Measurements from ENCODE around the gene ATRN.

The ATRN gene

DNA sequence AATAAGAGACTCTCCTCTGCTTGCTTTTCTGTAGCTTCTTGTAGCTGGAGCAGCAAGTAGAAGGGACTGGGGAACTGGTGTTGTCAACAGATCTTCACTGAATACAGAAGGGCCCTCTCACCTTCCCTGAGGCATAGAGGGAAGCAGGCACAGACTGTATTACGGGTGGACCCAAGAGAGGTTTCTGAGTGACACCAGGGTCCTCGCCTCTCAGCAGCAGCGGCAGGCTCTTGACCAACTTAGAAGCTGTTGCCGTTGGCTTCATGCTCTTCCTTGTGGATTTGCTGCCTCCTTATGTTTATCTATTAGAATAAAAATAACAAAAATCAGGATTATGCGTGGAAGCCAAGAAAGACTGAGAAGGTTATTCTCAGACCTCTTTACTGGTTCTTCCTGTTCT lies 160.7 kb downstream of the ATRN start:
- DNase-seq = no peak

DNA sequence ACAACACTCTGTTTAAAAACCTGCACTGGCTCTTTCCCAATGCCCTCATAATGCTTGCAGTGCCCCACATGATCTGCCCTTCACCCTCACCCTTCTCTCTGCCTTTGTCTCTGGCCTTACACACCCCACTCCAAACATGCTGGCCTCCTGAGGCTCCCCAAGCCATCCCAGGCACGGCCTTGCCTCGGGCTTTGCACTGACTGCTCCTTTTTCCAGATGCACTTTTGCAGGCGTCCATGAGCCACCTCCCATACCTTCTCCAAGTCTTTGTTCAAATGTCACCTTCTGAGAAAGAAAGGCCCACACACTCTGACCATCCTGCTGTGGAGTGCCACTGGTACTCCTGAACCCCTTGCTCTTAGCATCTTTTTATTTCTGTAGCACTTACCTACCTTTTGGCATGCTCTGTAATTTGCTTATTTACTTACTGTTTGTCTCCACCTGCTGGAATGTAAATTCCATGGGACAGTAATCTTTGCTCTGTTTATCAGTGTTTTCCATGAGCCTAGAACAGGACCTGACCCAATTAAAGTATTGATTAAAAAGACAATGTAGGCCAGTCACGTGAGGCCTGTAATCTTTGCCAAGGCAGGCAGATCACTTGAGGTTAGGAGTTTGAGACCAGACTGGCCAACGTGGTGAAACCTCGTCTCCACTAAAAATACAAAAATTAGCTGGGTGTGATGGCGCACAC lies 161.6 kb downstream of the ATRN start:
- DNase-seq = no peak

DNA sequence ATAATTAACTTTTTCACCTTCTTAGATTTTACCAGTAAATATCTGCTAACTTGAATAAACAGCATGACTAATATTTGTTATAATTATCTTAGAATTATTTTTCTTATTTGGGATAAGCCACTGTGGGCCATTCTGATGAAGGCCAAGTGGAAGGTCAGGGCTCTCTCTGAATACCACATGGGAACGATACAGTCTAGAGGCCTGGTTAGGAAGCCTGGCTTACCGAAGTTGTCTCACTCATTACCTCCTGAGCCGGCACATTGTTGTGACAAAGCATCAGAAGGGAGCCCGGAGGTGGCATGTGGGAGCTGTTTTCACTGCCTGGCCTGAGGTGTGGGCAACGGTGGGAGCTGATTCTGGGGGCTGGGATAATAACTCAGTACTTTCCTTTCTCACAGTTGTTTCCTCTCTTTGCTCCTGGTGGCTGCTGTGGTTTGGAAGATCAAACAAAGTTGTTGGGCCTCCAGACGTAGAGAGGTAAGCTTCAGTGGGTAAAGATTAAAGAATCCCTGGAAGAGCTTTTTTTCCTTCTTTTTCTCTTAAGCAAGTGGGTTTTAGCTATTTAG lies 163.2 kb downstream of the ATRN start:
- DNase-seq = no peak

DNA sequence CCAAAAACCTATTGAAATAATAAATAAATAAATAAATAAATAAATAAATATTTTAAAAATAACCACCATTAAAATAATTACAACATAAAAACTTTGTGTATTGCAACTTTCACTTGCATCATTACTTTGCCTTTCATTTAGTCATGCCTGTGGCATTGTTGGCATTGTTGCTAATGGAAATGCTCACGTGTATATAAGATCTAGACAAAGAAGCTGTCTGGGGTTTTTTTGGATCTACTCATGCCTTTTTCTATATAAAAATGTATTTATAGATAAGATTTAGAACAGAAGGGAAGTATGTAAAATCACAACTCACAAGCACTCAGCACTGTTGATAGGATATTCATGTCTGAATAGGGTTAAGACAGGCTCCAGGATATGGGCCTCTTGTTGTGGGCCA lies 164.5 kb downstream of the ATRN start:
- DNase-seq = no peak

DNA sequence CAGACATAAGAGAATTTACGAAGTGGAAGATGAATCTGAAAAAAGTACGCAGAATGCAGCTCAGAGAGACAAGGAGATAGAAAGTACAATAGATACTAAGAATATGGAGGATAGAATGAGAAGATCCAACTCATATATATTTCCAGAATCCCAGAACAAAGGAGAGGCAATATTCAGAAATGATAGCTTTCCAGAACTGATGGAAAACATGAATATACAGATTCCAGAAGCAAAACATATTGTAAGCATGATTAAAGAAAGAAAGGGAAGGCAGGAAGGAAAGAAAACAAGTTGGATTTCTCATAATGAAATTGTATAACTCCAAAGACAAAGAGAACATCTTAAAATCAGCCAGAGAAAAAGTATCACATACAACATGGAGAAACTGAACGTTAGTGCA lies 169.4 kb downstream of the ATRN start:
- no peak for DNase-seq

DNA sequence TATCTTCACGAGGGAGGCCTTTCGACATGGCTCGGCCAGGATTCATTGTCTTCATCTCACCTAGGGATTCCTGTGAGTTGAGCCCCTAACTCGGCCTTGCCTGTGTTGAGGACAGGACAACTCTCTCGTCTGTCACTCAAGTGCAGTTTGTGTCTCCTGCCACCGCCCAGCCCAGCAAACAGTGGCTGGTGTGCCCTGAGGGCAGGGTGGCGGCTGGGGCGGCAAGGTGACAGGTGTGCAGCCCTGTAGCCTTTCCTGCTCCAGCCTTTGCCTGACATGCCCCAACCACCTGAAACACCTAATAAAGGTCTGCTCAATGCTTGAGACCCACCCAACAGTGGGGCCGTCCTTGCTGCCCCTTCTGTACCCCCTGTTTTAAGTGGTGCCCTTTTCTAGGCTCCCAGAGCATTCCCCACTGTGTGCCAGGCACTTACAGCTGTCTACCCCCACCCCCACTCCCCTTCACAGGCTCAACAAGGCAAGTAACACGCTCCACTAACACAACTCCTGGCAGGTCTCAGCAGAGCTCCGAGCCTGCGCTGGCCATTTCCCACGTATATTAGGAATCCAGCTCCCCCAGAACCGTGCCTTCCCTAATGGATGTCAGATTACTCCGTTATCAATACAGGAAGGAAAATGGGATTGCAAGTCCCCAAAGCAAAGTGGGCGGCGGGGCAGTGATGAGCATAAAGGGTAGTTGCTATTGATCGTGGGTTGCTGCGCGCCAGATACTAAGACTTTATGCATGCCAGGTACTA lies 174.7 kb downstream of the ATRN start:
- DNase-seq = no peak

DNA sequence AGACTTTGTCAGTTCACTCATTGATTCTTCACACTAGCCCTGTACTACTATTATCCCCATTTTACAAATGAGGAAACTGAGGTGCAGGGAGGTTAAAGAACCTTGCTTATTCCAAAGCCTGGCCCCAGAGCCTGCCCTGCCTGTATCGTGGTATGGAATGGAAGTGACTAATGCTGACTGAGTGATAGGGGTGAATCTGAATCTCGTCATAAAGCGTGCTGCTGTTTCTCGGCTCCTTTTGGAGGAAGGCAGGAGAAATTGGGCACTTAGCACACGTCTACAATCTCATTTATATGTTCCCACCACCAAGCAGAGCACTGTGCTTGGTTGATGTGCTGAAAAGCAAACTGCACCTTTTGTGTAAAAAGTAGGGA lies 175.2 kb downstream of the ATRN start:
- DNase-seq = no peak

DNA sequence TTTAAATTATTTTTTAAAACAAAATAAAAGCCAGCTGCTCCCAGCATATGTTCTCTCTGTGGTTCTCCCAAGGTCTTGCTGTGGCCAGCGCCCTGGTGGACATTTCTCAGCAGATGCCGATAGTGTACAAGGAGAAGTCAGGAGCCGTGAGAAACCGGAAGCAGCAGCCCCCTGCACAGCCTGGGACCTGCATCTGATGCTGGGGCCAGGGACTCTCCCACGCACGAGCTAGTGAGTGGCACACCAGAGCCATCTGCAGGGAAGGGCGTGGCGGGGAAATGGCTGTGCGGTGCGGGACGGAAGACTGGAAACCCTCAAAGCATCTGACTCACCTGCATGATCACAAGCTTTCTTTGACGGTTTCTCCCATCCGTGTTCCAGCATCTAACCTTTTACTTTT lies 175.8 kb downstream of the ATRN start:
- DNase-seq = no peak

DNA sequence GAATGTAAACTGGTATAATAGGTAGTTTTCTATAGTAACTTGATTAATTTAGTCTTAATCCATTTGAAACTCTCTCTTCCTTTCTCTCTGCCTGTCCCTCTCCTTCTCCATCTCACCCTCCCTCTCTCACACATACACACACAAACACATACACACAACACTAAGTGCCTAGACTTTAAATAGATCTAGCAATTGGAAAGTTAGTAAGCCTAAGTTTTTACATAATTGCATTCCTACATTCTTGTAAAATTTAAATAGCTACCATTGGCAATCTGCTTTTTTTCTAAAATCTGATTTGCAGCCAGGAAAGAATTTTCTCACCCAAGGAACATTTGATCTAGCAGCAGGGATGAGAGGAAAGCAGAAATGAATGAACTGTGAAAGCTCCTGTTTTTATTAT lies 176.7 kb downstream of the ATRN start:
- no peak for DNase-seq

DNA sequence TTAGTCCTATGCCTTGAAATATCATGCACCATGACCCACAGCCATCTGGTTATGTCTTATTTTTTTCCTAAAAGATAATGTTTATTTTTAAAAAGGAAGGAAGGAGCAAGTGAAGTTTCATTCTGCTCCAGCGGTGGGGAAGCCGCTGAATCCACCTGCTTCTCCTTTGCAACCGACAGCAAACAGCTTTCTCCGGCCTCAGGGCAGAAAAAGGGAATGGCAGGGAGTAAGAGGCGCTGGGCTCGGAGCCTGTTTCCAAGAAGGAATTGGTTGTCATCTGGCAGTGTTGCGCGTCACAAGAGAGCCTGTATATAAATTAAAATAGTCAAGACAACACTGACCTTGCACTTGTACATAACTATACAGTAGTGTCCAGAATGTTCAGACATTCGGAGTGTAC lies 178.1 kb downstream of the ATRN start:
- DNase-seq = no peak

DNA sequence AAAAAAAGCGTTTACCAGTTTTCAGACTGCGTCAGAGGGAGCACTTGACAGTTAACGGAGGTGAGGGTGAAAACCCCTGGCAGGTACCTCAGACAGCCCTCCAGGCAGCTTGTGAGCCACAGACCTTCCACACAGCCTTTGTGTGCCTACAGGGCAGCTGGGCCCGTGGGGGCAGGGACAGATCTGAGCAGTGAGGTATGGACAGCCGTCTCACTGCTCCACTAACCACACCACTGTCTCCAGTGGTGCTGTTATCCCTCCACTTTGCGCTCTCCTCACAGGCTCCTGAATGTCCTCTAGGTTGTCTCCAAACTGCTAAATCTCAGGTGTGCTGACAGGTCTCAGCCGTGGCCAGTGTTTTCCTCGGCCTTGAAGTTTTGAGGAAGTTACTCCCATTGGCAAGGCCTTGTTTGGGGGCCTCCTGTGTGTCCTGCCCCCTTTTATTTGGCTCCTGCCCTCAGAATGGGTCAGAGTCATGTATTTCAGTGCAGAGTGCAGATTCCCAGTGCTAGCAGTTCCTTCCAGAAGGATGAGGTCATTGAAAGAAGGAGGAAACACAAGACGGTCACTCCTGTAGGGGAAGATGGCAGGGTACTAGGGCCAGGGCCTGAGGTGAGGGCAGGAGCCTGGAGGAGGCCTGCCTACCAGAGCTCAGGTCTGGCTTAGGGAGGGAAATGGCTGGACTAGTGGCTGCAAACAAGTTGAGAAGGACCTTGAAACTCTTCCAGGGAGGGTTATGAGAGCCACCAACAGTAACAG lies 180.6 kb downstream of the ATRN start:
- no peak for DNase-seq

DNA sequence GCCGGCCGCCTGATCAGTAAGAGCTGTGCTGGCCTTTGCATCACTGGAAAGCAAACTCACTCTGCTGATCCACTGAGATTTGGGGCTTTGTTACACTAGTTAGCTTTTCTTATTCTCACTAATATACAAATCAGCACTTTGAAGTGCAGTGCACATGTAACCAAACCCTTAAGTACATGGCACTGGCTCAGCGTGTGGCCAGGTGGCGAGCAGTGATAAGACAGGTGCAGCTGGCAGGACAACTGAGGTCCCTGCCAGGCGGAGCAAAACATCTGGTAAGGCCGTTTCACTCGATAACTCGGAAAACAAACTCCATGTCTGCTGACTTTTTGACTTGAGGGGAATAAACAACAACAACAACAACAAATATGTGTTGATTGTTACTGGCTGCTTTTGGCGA lies 181.4 kb downstream of the ATRN start:
- no peak for DNase-seq

DNA sequence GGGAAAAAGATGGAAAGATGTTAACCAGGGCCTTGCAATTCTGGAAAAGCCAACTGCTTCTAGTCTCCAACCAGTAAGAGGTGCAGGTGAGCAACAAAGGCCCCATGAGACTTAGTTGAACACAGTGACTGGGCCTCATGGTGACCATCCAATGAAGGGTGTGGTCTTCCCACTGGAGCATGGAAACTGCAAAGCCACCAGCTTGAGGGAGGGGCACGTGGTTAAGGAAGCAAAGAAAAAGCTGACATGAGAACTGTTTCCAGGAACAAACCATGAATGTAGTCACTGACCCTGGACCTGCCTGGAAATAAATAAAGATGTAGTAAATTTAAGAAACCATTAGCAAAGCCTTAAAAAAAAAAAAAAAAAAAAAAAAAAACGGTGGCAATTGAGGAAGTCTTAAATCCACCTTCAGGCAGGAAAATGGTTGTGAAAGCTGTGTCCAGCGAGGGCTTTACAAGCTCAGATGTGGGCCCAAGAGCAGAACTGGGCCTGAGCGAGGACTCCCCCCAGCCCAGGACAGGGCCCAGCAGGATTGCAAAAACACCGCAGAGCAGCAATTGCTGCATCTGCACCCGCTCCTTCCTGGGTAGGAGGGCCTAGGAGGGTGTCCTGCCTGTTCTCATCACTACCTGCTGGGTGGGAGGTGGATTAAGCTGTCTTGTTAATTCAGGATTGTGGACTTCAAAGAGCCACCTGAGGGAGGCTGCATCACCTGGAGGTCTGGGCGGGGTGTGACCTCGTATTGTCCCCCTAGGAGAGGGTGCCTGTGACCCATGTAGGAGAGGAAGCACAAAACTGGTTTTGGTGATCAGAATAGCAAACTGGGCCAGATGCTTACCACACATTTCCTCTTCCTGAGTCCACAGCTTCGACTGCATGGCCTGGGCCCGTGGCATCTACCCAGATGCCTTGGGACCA lies 182.1 kb downstream of the ATRN start:
- no peak for DNase-seq

DNA sequence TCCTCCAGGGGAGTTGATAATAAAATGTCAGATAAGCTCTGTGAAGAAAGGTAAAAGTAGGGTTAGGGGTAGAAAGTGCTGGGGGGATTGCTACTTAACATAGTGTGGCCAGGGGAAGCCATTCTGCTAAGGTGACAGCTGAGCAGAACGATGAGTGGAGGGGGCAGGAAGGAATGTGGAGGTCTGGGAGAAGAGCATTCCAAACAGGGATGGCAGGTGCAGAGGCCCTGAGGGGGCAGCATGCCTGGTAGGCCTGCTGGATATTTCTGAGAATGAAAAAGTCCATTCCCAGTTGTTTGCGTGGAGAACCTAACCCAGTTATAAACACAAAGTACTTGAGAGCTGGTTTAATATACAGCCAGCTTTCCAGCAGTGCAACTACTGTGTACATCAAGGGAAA lies 183.1 kb downstream of the ATRN start:
- no peak for DNase-seq

DNA sequence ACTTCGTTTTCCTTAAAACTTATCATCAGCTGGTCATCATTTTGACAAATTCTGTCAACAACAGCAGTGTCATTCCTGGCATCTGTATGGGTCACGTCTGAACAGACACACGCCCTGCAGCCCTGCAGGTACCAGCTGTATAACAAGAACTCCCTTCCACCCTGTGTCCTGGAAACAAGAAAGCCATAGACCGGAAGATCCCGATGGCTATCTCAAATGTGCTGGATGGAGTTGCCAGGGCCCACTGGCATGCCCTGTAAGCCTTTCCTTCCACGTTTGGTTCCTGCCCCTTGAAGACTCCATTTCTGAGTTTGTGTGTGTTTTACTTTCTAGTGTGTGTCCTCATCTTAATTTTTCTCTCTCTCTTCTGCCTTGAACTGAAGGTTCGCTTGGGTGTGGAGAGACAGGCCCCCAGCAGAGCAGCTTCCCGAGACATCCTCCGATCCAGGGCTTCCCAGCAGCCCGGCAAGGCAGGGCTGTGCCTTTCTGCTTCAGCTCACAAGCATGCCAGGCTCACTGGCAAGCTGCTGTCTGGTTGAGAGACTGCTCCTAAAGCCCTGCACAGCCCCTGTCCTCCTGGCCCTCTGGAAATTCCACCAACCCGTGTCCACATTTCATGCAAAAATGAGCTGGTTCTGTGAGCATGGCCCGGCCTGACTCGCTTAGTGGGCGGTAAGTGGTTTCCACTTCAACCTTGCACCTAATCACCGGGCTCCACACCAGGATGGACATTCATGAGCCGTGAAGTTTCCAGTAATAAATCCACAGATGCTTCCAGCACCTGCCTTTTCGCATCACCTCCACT lies 183.7 kb downstream of the ATRN start:
- no peak for DNase-seq

DNA sequence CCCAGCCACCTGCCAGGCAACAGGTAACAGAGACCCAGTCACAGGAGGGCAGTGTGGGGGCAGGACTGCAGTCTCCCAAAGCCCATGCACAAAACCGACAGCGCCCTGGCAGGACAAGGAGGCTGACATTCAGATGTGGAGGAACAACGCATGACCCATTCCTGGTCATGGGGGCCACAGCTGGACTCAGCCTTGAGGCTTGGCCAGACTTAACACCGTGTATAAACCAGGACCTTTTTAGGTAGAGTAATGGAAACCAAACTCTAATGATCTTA lies 184.2 kb downstream of the ATRN start:
- DNase-seq = no peak

DNA sequence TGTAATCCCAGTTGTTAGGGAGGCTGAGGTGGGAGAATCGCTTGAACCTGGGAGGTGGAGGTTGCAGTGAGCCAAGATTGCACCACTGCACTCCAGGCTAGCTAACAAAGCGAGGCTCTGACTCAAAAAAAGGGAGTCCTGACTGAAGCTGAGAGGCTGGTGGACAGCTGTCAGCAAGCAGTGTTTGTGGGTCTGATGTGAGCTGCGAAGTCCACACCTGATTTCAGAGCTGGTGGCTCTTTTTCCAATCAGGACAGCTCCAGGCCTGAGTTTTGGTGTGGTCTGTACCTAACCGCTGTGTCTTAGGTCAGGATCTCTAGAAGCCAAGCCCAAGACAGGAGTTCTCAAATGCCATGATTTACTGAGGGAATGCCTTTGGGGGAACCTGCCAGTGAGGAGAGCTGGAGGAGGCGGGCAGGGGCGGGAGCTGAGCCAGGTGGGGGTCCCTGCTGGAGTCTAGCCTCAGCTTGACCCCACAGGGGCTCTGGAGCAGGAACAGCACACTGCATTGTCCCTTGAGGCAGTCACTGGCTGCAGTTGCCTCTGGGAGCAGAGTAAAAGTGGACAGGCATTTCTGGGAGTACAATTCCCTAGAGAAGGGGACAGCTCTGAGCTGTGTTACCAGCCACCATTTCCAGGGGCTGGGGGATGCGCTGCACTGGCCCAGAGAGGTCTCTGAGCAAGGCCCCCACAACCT lies 187.3 kb downstream of the ATRN start:
- DNase-seq = no peak

DNA sequence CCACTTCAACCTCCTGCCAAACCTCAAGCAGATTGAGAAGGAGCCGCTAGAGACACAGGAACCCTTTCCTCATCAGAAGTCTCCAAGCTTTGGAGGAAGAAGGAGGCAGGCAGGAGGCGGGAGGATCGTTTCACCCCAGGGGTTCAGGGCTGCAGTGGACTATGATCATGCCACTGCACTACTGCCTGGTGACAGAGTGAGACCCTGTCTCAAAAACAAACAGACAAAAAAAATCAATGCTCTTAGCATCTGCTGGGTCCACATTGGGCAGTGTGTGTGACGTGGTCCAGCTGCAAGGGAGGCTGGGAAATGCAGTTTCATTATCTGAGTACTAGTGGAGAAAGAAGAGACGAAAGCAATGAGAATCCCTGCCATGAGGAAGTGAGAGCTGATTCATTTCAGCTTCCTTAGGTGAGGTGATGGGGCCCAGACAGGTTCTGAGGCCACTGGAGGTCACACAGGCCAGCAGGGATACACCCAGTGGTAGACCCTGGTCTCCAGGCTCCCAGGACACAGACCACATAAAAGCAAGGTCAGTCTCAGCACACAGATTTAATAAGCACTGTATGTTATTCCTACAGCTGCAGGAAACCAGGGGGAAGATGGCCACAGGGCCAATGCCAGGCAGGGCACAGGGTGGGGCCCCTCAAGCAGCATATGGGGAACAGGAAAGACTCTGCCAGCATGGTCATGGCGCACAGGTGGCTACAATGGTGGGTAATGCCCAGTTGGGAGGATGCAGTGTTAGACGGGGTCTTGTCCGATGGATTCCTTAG lies 188.1 kb downstream of the ATRN start:
- no peak for DNase-seq

DNA sequence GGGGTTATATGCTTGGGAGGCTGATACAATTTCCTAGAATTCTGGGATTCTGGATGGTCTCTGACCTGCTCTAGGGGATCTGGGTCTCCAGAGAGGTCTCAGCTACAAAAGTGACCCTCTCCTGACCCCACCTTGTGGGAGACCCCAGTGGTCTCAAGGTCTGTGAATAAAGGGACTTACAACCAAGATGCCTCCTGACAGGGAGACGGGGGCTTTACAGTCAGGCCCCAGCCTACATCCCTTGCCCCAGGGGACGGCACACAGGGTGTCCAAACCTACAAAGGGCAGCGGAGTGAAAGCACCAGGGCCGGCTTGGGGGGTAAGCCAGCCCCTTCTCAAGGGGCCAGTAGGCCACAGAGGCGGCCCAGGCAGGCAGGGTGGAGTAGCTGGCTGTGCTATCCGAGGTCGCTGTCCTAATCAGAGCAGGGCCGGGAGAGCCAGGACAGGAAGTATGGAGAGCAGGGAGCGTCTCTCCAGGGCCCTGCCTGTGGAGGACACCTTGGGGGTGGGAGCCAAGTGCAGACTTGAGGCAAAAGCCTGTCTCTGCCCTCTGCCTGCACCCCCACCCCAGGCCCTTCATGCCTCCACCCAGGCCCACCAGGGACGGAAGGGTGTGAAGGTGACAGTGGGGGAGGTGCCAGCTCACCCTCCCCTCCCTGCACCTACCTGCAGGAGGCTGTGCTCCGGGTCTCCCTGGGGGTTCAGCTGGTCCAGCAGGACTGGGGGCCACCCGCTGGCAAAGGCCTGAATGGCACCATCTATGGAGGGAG lies 188.9 kb downstream of the ATRN start:
- DNase-seq = no peak

Data from NCI-H226 (cell line).